HG03565 (cell line): ENCODE data around the gene EPHB1.
"Not testable (repeated sequence)": the region's sequence is repeated elsewhere in the genome, so short reads cannot be mapped to it uniquely, and the experiment has no call there.

Experiments
- ATAC-seq: cut with Tn5 transposase; IDR thresholded peaks from one replicate; pipeline ENCODE4 v1.9.1; 2021; ENCODE audit warnings: mild to moderate bottlenecking, moderate library complexity; ENCODE audit not compliant: unreplicated experiment

Gene EPHB1

GRCh38 chr3:134938029-134938525, 143.0 kb downstream of the EPHB1 start:
- ATAC-seq: no peak

- ATAC-seq: no peak
These were observed 144.9 kb downstream of the EPHB1 start for GRCh38 chr3:134939978-134940377.

- ATAC-seq: no peak
These were observed 146.8 kb downstream of the EPHB1 start for GRCh38 chr3:134941820-134942219.

- ATAC-seq: no peak
These were observed 149.4 kb downstream of the EPHB1 start for GRCh38 chr3:134944429-134944828.

- ATAC-seq: no peak
These were observed 154.1 kb downstream of the EPHB1 start for GRCh38 chr3:134949150-134949549.

GRCh38 chr3:134952371-134952770, 157.3 kb downstream of the EPHB1 start:
- no peak for ATAC-seq

- no peak for ATAC-seq
These were observed 160.8 kb downstream of the EPHB1 start for GRCh38 chr3:134955874-134956273.

GRCh38 chr3:134956395-134956794, 161.3 kb downstream of the EPHB1 start:
- peak; percentile 64 for ATAC-seq

GRCh38 chr3:134956844-134957243, 161.8 kb downstream of the EPHB1 start:
- peak; percentile 12 for ATAC-seq

GRCh38 chr3:134959516-134959915, 164.5 kb downstream of the EPHB1 start:
- ATAC-seq: no peak

- ATAC-seq: no peak
These were observed 169.2 kb downstream of the EPHB1 start for GRCh38 chr3:134964226-134964625.

- ATAC-seq: no peak
These were observed 170.9 kb downstream of the EPHB1 start for GRCh38 chr3:134965865-134966481.

GRCh38 chr3:134970895-134971294, 175.8 kb downstream of the EPHB1 start:
- no peak for ATAC-seq

GRCh38 chr3:134971306-134971705, 176.2 kb downstream of the EPHB1 start:
- no peak for ATAC-seq

GRCh38 chr3:134971907-134972306, 176.8 kb downstream of the EPHB1 start:
- ATAC-seq: not testable (repeated sequence)

GRCh38 chr3:134972836-134973455, 177.9 kb downstream of the EPHB1 start:
- ATAC-seq: no peak

- no peak for ATAC-seq
These were observed 179.6 kb downstream of the EPHB1 start for GRCh38 chr3:134974624-134975023.

GRCh38 chr3:134976948-134977347, 181.9 kb downstream of the EPHB1 start:
- no peak for ATAC-seq

GRCh38 chr3:134978658-134979057, 183.6 kb downstream of the EPHB1 start:
- ATAC-seq: no peak

- no peak for ATAC-seq
These were observed 191.0 kb downstream of the EPHB1 start for GRCh38 chr3:134985864-134986715.

GRCh38 chr3:134988666-134989065, 193.6 kb downstream of the EPHB1 start:
- ATAC-seq: no peak

GRCh38 chr3:134991003-134991402, 195.9 kb downstream of the EPHB1 start:
- ATAC-seq: no peak
